Prostate gland (tissue), 2 donors: Measurements from ENCODE around the gene NEGR1.

Experiments used
- POLR2A ChIP-seq: fragments of 450-650 bp; IDR thresholded peaks from one replicate; pipeline ENCODE4 v1.6.1; 2016; ENCODE audit warnings: antibody characterized with exemption, mild to moderate bottlenecking
- POLR2AphosphoS5 ChIP-seq: sonication (generic); formaldehyde crosslinking; IDR thresholded peaks from one replicate; pipeline ENCODE4 v1.6.1; 2017; ENCODE audit warnings: antibody characterized with exemption
- TF ChIP-seq, protein P1 (sequence below), 4 experiments: fragments of 200-600 bp in 2 of 4; fragments of 450-650 bp in 2 of 4; sonication (generic) in 2 of 4; IDR thresholded peaks; 1 replicate in 3 of 4; 2 replicates in 1 of 4; pipeline ENCODE4 v1.5.1; 2016 to 2019; ENCODE audit warnings: antibody characterized with exemption in 4 of 4, mild to moderate bottlenecking in 2 of 4, moderate library complexity in 2 of 4

DNA sequence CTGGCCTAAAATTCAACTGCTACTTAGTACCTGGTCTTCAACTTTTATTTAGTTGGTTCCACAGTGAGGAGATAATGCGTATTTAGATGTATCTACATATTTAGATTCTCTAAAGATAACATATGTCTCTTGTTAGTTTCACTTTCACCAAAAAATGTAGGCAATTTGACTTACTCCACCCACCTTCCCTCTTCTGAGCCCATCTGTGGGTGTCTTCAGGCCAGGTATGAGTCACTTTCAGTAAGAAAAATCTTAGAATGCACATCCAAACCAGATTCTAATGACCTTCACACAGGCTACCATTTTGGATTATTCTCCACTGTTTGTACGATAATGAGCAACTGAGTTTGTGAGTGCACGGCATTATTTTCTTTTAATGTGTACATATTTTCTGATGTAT, 501.7 kb downstream of the NEGR1 start:
- TF ChIP-seq, protein P1, sequence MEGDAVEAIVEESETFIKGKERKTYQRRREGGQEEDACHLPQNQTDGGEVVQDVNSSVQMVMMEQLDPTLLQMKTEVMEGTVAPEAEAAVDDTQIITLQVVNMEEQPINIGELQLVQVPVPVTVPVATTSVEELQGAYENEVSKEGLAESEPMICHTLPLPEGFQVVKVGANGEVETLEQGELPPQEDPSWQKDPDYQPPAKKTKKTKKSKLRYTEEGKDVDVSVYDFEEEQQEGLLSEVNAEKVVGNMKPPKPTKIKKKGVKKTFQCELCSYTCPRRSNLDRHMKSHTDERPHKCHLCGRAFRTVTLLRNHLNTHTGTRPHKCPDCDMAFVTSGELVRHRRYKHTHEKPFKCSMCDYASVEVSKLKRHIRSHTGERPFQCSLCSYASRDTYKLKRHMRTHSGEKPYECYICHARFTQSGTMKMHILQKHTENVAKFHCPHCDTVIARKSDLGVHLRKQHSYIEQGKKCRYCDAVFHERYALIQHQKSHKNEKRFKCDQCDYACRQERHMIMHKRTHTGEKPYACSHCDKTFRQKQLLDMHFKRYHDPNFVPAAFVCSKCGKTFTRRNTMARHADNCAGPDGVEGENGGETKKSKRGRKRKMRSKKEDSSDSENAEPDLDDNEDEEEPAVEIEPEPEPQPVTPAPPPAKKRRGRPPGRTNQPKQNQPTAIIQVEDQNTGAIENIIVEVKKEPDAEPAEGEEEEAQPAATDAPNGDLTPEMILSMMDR (IDR thresholded peaks at IDR 0.05), result no peak
- TF ChIP-seq POLR2A (no peak), POLR2AphosphoS5 (no peak)
